Neural cell (in vitro differentiated cells): ENCODE measurements around the gene NBEAL1.

Source experiments
- EP300 ChIP-seq: fragments of 450-650 bp; conservative IDR thresholded peaks from 2 replicates; pipeline ENCODE4 v1.6.1; 2014; ENCODE audit warnings: antibody characterized with exemption, mild to moderate bottlenecking, moderate library complexity; ENCODE audit not compliant: poor library complexity, severe bottlenecking
- EZH2 ChIP-seq: fragments of 200-600, 300-800 bp; shearing (Covaris generic), sonication (generic); IDR thresholded peaks from 2 replicates; pipeline ENCODE4 v1.6.1; 2014; ENCODE audit warnings: antibody characterized with exemption, low read length, borderline replicate concordance, mild to moderate bottlenecking; ENCODE audit not compliant: insufficient read depth, poor library complexity, severe bottlenecking
- MXI1 ChIP-seq: fragments of 450-650 bp; conservative IDR thresholded peaks from 2 replicates; pipeline ENCODE4 v1.6.1; 2014; ENCODE audit warnings: antibody characterized with exemption, mild to moderate bottlenecking; ENCODE audit not compliant: poor library complexity, severe bottlenecking
- POLR2AphosphoS5 ChIP-seq: IDR thresholded peaks from 2 replicates; pipeline ENCODE4 v1.6.1; 2012
- RAD21 ChIP-seq: fragments of 450-650 bp; conservative IDR thresholded peaks from 2 replicates; pipeline ENCODE4 v1.6.1; 2014; ENCODE audit warnings: antibody characterized with exemption, mild to moderate bottlenecking, moderate library complexity
- TF ChIP-seq, protein P1 (sequence below): fragments of 450-650 bp; IDR thresholded peaks from 2 replicates; pipeline ENCODE4 v1.5.1; 2014; ENCODE audit warnings: antibody characterized with exemption, mild to moderate bottlenecking, moderate library complexity; ENCODE audit not compliant: poor library complexity, severe bottlenecking

DNA sequence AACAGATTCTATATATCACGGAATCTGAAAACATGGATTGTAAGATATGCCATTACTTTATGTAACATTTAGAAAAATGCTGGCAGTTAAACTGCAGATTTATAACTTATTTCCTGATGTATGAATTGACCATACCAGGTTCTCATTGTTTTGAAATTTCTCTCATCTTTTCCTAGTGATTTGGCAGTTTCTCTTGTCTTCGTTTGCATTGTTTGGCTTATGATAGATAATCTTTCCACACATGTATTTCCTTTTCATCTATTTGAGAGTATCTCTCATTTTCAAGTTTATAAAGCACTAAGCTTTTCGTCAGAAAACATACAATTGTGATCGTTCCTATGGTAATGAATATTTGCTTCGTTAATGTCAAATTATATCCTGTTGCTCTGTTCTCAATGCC lies 16.3 kb downstream of the NBEAL1 start:
- TF ChIP-seq, protein P1, sequence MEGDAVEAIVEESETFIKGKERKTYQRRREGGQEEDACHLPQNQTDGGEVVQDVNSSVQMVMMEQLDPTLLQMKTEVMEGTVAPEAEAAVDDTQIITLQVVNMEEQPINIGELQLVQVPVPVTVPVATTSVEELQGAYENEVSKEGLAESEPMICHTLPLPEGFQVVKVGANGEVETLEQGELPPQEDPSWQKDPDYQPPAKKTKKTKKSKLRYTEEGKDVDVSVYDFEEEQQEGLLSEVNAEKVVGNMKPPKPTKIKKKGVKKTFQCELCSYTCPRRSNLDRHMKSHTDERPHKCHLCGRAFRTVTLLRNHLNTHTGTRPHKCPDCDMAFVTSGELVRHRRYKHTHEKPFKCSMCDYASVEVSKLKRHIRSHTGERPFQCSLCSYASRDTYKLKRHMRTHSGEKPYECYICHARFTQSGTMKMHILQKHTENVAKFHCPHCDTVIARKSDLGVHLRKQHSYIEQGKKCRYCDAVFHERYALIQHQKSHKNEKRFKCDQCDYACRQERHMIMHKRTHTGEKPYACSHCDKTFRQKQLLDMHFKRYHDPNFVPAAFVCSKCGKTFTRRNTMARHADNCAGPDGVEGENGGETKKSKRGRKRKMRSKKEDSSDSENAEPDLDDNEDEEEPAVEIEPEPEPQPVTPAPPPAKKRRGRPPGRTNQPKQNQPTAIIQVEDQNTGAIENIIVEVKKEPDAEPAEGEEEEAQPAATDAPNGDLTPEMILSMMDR = no peak
- no peak for TF ChIP-seq EZH2
- TF ChIP-seq EP300 = no peak
- TF ChIP-seq MXI1 = no peak
- TF ChIP-seq POLR2AphosphoS5 = no peak
- TF ChIP-seq RAD21 = no peak
